GM18520 (cell line): ENCODE measurements around the gene AHRR.

Experiments
- ATAC-seq: cut with Tn5 transposase; IDR thresholded peaks from one replicate; pipeline ENCODE4 v1.9.1; 2021; ENCODE audit not compliant: unreplicated experiment

Gene AHRR

GRCh38 chr5:425714-426113, 104.2 kb downstream of the AHRR start:
- ATAC-seq, result no peak

DNA sequence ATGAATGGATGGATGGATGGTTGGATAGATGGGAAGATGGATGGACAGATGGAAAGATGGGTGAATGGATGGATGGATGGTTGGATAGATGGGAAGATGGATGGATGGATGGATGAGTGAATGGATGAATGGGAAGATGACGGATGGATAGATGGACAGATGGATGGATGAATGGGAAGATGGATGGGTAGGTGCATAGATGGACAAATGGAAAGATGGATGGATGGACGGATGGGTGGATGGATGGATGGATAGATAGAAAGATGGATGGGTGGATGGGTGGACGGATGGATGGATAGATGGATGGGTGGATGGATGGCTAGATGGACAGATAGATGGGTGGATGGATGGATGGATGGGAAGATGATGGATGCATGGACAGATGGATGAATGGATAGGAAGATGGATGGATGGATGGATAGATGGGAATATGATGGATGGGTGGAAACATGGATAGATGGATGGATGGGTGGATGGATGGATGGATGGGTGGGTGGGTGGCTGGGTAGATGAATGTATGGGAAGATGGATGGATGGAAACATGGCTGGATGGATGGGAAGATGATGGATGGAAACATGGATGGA, 105.0 kb downstream of the AHRR start:
- no peak for ATAC-seq

GRCh38 chr5:427415-428087, 106.0 kb downstream of the AHRR start:
- no peak for ATAC-seq

- no peak for ATAC-seq
These were observed 106.7 kb downstream of the AHRR start for GRCh38 chr5:428219-428618.

- no peak for ATAC-seq
These were observed 107.4 kb downstream of the AHRR start for GRCh38 chr5:428754-429452.

DNA sequence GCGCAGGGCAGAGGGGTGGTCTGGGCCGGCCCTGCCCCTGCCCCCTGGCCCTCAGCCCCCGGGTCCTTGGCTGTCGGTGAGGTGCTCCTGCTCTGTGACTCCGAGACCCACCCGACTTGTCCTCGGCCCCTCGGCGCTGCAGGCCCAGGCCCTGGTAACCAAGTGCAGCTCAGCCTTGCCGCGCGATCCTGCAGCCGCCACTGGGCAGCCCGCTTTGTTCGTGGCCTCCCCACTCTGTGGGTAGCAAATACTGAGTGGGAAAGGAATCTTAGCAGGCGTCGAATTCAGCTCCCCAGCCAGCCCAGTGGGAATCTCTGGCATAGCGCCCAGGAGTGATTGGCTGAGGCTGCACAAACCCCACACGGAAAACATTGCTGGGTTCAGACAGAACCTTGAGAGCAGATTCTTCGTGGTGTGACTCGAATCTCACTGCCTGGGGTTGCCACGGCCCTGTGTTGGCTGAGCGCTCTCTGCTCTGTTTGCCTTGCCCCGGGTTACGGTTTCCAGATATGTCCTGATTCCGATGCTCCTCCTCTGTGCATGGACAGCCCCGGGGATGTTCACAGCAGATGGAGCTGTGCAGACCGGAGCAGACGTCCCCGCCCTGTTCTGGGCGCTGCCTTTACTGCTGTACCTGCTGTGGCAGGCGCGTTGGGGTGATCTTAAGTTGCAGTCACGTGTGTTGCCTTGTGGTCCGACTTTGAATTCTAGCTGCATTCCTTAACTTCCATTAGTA, 108.1 kb downstream of the AHRR start:
- ATAC-seq, result no peak

DNA sequence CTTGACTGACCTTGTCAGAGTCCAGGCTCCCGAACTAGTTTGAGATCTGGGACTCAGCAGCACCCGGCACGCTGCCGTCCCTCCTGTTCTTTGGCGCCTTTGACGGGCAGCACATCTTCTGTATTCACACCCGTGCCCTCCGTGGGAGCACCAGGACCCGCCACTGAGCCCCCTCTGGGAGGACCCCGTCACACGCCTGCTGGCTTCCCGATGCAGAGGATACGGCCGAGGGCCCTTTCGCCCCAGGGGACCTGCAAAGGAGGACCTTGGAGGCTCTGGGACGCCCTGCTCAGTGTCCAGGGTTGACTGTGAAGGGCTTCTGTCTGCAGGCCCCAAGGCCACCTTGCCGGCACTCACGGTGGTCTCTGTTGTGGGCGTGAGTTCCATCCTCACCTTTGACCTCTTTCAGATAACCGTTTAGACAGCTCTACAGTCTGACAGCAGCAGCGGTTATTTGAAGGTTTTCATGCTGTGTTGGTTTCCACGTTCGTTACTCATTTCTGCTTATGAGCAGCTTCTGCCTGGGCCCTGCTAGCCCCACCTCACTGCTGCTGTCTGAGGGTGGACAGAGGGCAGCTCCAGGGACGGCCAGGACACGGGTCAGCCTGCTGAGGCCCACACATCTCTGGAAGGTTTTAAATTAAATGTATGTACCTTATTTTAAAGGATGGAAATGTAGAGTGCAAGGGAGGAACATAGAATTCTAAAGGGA, 108.9 kb downstream of the AHRR start:
- no peak for ATAC-seq

DNA sequence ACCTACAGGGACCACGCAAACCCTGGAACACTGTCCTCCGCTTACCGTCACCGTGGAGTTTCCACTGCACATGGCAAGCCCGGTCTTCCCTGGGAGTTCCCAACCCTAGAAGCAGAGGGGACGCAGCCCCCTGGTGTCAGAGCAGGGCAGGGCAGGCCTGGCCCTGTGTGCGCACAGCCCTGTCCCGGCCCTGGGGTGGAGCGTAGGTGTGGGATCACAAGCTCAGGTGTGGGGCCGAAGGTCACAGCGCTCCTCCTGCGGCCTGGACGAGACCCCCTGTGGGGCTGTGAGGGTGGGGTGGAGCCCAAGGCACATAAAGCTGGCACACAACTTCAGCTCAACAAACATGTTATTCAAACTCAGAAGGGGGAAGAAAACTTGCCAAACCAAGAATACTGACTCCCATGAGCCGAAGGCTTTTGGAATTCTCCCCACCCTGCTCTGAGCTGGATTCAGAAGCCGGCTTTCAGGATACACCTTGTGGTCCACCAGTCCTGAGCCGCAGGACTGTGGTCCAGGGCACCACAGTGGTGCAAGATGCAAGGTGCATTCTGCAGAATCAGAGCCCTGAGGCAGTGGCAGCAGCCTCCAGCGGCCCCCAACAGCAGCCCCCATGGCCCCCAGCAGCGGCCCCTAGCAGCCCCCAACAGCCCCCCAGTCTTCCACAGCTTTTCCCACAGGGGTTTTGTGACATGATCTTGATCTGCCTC, 109.6 kb downstream of the AHRR start:
- ATAC-seq, result peak; percentile 77

- no peak for ATAC-seq
These were observed 110.2 kb downstream of the AHRR start for GRCh38 chr5:431711-432050.

- ATAC-seq, result no peak
These were observed 110.8 kb downstream of the AHRR start for GRCh38 chr5:432201-432927.

GRCh38 chr5:432928-433791, 111.6 kb downstream of the AHRR start:
- no peak for ATAC-seq

- ATAC-seq, result no peak
These were observed 112.3 kb downstream of the AHRR start for GRCh38 chr5:433836-434235.

DNA sequence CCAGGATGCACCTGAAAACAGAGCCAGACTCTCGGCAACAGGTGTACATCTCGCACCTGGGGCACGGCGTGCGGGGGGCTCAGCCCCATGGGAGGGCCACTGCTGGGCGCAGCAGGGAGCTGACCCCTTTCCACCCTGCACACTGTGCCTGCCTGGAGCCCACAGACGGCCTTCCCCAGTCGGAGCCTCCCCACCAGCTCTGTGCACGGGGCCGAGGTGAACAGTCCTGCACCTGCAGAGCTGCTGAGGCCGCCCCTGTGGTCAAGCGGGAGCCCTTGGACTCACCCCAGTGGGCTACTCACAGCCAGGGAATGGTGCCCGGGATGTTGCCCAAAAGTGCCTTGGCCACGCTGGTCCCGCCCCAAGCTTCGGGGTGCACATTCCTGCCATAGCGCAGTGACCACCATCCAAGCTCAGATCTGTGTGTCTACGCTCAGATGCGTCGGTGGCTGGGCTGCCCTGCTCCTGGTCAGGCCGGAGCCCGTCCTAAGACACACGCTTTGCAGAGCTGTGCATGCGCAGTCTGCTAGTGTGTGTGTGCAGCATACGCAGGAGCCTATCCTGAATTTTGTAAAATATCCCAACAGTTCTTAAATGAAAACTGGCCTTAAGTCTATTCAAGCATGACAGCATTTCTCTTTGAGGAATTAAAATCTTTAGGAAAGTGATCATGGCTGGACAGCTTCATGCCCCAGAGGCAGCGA, 113.1 kb downstream of the AHRR start:
- no peak for ATAC-seq

GRCh38 chr5:435156-435790, 113.8 kb downstream of the AHRR start:
- ATAC-seq, result no peak

DNA sequence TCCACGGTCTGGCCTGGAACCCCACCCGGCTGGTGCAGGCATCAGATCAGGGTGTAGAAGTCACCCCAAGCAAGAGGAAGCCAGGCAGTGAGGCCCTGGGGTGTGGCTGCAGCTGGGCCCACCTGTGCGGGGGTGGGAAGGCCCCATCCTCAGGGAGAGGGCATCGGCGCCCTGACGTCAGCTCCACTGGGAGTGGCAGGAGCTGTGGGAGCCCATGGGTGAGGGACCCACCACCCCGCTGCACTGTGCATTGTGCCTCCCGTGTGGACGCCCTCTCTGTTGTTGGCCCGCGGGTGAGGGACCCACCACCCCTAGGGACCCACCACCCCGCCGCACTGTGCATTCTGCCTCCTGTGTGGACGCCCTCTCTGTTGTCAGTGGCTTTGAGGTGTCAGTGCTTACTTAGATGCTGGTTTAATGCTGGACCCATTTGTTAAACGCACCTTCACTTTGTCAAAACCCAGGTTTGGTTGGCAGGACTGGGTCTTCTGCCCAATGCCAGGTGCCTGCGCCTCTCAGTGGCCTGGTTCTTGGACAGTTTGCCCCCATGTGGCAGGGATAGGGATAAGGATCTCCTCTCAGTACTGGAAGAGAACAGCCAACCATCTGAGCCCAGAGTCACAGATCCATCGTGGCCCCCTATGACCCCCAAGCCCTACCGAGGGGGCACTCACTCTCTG, 114.6 kb downstream of the AHRR start:
- ATAC-seq, result no peak

DNA sequence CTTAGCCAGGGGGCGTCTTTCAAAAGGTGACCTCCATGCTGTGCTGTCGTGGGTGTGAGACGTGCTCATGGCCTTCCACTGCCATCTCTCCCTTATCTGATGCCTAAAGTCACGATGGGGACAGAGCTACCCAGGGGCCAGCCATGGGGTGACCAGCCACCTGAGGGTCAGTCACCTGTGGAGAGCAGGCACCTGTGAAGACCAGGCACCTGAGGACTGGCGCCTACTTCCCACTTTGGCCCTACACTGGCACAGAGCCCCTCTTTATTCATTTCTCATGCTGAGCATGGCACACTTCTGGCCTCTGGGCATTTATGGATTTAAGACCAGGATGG, 115.1 kb downstream of the AHRR start:
- ATAC-seq, result no peak

GRCh38 chr5:437281-437771, 115.8 kb downstream of the AHRR start:
- ATAC-seq, result no peak
